Activated CD4-positive, CD25-positive, alpha-beta regulatory T cell treated with anti-CD3 and anti-CD28 coated beads, Interleukin-2, amount 50 U/mL, for 24 hours (primary cell): Measurements from ENCODE around the gene MDGA2.

Experiments
- ATAC-seq, 2 donors: fragments of 150-1000 bp; cut with Tn5 transposase; one replicate each; pipeline ENCODE4 v1.10.0; 2021; ENCODE audit warnings: mild to moderate bottlenecking in 1 of 2, moderate library complexity in 1 of 2

MDGA2 gene

GRCh38 chr14:46861753-46862152 is 813.7 kb downstream of the MDGA2 start:
- no peak for ATAC-seq

GRCh38 chr14:46840944-46841720 is 834.3 kb downstream of the MDGA2 start:
- ATAC-seq, result no peak

GRCh38 chr14:46820291-46820690 is 855.1 kb downstream of the MDGA2 start:
- no peak for ATAC-seq

- no peak for ATAC-seq
Observed at GRCh38 chr14:46819117-46819516, 856.3 kb downstream of the MDGA2 start.

- ATAC-seq, result no peak
Observed at GRCh38 chr14:46818147-46818546, 857.3 kb downstream of the MDGA2 start.

GRCh38 chr14:46793144-46793543 is 882.3 kb downstream of the MDGA2 start:
- ATAC-seq, result no peak
